Tibial artery (tissue), 4 donors: ENCODE data around the gene ADM2.
A peak's percentile ranks its signal among the peaks of the same experiment; 100 is the strongest.
"Not testable (repeated sequence)": the region's sequence is repeated elsewhere in the genome, so short reads cannot be mapped to it uniquely, and the experiment has no call there.

Experiments
- DNase-seq, 2 donors: peaks; one replicate each; pipeline ENCODE4 v3.0.0-alpha.2; 2019
- H3K27ac ChIP-seq, 2 donors: fragments of 200-600 bp; sonication (generic) in 1 of 2; 1 replicate in 1 of 2; 2 replicates in 1 of 2; pipeline ENCODE4 v1.5.1; 2018 to 2019; ENCODE audit warnings: mild to moderate bottlenecking in 1 of 2
- H3K27me3 ChIP-seq, 2 donors: fragments of 200-600 bp; sonication (generic) in 1 of 2; one replicate each; pipeline versions ENCODE4 v1.5.1 to v1.6.0; 2016 to 2019
- H3K36me3 ChIP-seq, 3 donors: fragments of 200-600 bp; sonication (generic) in 2 of 3; one replicate each; pipeline ENCODE4 v1.5.1; 2016 to 2019; ENCODE audit warnings: mild to moderate bottlenecking in 2 of 3
- H3K4me1 ChIP-seq, 4 donors: fragments of 200-600 bp; sonication (generic) in 2 of 4; 1 replicate in 3 of 4; 2 replicates in 1 of 4; pipeline ENCODE4 v1.5.1; 2016 to 2019
- H3K4me3 ChIP-seq, 2 donors: fragments of 200-600 bp; sonication (generic) in 1 of 2; 1 replicate in 1 of 2; 2 replicates in 1 of 2; pipeline ENCODE4 v1.5.1; 2018 to 2019; ENCODE audit warnings: mild to moderate bottlenecking in 2 of 2
- H3K9me3 ChIP-seq, 3 donors: fragments of 200-600 bp; sonication (generic) in 1 of 3; one replicate each; pipeline ENCODE4 v1.5.1; 2016 to 2019
- CTCF ChIP-seq, 2 experiments: fragments of 200-600 bp in 1 of 2; fragments of 450-650 bp in 1 of 2; IDR thresholded peaks; one replicate each; pipeline ENCODE4 v1.5.1; 2017 to 2019; ENCODE audit warnings: antibody characterized with exemption in 2 of 2, mild to moderate bottlenecking in 1 of 2, moderate library complexity in 1 of 2
- intact Hi-C: fragments of 100-400 bp; cut with DNase I; formaldehyde crosslinking; loops from one replicate; pipeline ENCODE4 v1.15.0; 2023; ENCODE audit warnings: low total_unique reads

The ADM2 gene, protein sequence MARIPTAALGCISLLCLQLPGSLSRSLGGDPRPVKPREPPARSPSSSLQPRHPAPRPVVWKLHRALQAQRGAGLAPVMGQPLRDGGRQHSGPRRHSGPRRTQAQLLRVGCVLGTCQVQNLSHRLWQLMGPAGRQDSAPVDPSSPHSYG

GRCh38 chr22:50481440-50482106 is at the start of gene ADM2:
Gene ADM2, plus strand, starts transcription at chr22:50481543. Its CDS starts 305 bp downstream, at chr22:50481848.
- intact Hi-C loops, result no loop called here
- Histone ChIP-seq H3K4me1 (peaks cover 0 to 16% (median 8%) of the 10 kb centered on the region in 4 donors), H3K27me3 (peaks cover 15 to 72% of the 10 kb centered on the region in 2 donors), H3K36me3 (no peaks in the 10 kb centered on the region), H3K9me3 (no peaks in the 10 kb centered on the region), H3K4me3 (peak within 1 kb of the TSS; percentile 30 to 44), H3K27ac (no peak within 1 kb of the TSS)
- DNase-seq, result no peak
- no peak for TF ChIP-seq CTCF (IDR thresholded peaks at IDR 0.05)

GRCh38 chr22:50432131-50432876 is 49.0 kb upstream of the ADM2 start:
- Histone ChIP-seq H3K4me1 (no peaks in the 10 kb centered on the region), H3K36me3 (peaks cover 64 to 82% (median 77%) of the 10 kb centered on the region in 3 donors), H3K4me3 (no peak overlapping the region), H3K27ac (no peak overlapping the region), H3K27me3 (no peaks in the 10 kb centered on the region), H3K9me3 (no peaks in the 10 kb centered on the region)
- TF ChIP-seq CTCF (IDR thresholded peaks at IDR 0.05), result no peak
- intact Hi-C loops, result no loop called here
- DNase-seq, result no peak

DNA sequence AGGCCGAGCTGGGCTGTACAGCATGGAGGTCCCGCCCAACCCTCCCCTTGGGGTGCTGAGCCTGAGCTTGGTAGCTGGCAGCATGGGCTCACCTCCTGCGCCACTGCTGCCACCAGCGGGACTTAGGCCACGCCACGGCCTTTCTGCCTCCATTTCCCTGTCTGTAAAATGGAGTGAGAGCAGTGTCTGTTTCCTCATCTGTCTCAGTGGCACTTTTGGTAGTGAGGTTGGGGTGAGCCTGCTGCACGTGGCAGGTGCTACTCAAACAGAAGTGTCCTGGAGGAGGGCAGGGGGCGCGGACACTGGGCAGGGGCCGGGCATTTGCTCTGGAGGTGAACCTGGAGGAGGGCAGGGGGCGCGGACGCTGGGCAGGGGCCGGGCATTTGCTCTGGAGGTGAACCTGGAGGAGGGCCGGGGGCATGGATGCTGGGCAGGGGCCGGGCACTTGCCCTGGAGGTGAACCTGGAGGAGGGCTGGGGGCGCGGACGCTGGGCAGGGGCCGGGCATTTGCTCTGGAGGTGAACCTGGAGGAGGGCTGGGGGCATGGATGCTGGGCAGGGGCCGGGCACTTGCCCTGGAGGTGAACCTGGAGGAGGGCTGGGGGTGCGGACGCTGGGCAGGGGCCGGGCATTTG is 48.3 kb upstream of the ADM2 start:
- DNase-seq, H3K27ac ChIP-seq, H3K9me3 ChIP-seq, H3K4me1 ChIP-seq, H3K27me3 ChIP-seq, H3K4me3 ChIP-seq, intact Hi-C loops: not testable (repeated sequence)
- peaks cover 62 to 82% (median 77%) of the 10 kb centered on the region in 3 donors for H3K36me3 ChIP-seq

DNA sequence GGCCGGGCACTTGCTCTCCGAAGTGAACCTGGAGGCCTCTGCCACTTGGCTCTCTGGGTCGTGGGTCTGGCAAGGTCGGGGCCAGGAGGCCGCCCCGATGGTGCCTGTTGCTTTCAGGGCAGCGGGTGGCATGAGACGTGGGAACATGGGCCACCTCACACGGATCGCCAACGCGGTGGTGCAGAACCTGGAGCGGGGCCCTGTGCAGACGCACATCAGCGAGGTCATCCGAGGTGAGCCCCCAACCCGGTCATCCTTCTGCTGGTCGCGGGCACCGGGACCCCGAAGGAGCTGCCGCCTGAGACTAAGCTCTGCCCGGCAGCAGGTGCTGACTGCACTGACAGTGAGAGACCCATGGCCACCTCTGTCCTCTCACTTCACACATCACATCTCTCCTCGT is 46.5 kb upstream of the ADM2 start:
- no peak overlapping the region for H3K4me3 ChIP-seq
- H3K27me3 ChIP-seq, result no peaks in the 10 kb centered on the region
- peaks cover 64 to 85% (median 77%) of the 10 kb centered on the region in 3 donors for H3K36me3 ChIP-seq
- H3K27ac ChIP-seq, result no peak overlapping the region
- intact Hi-C loops, result no loop called here
- no peak for DNase-seq
- H3K4me1 ChIP-seq, result no peaks in the 10 kb centered on the region
- H3K9me3 ChIP-seq, result no peaks in the 10 kb centered on the region
- no peak for TF ChIP-seq CTCF (IDR thresholded peaks at IDR 0.05)

DNA sequence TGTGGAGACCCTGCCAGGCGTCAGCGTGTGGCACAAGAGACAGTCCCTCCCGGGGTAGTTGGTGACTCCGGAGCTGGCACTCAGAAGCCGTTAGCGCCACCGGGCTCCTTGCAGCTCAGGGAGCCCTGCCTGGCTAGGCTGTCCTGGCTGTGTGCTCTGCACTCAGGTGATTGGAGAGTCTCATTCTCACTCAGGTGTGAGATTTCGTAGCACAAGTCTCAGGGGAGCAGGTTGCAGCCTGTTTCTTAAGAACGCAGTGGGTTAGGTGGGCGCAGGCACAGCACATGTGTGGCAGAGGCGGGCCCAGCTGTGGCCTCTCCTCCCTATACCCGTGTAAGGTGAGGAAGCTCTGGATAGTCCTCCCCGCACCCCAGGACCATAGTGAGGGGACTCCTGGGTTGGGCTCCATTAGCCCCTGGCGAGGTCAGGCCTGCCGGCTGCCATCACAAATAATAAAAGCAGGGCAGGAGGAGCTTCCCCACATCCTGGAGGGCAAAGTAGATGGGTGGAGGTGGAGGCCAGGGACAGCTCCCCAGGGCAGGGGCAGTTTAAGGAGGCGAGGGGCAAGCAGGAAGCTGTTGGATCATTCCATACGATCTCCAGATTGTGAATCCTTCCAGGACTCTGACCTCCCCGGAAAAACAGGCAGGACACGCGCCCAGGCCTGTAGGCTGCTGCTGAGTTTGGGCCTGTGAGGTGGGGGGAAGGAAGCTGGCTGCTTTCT is 45.9 kb upstream of the ADM2 start:
- Histone ChIP-seq H3K27me3 (no peaks in the 10 kb centered on the region), H3K27ac (no peak overlapping the region), H3K36me3 (peaks cover 62 to 85% (median 80%) of the 10 kb centered on the region in 3 donors), H3K9me3 (no peaks in the 10 kb centered on the region), H3K4me1 (no peaks in the 10 kb centered on the region), H3K4me3 (no peak overlapping the region)
- intact Hi-C loops, result no loop called here
- no peak for TF ChIP-seq CTCF (IDR thresholded peaks at IDR 0.05)
- DNase-seq, result no peak
